ENCODE measurements around the gene AGBL1. TPM values are rescaled to one million over a fixed set of nuclear protein-coding genes. Genes with fewer than 3 reads are reported as not detected.
"Not testable (repeated sequence)": the region's sequence is repeated elsewhere in the genome, so short reads cannot be mapped to it uniquely, and the experiment has no call there.

AGBL1 gene
- total RNA-seq, 1 donor from 2014 or later = not detected

DNA sequence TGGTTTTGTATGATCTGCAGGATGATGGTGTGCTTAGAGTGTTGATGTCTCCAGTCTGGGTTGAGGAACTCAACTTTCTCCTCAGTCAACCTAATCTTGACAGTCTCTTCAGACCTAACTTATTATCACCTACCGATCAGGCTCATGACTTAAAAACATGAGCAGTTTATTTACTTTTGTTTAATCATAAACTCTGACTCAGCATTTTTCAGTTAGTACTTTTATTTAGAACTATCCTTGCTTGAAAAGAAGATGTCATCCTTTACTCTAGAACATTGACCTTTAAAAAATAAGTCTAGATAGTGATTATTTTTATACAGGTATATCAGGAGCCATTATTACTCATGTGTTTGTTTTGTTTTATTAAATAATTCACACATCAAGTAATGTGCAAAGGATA lies 414.8 kb downstream of the AGBL1 start:
- no peak for DNase-seq (ENCODE audit: low read depth, low spot score)

DNA sequence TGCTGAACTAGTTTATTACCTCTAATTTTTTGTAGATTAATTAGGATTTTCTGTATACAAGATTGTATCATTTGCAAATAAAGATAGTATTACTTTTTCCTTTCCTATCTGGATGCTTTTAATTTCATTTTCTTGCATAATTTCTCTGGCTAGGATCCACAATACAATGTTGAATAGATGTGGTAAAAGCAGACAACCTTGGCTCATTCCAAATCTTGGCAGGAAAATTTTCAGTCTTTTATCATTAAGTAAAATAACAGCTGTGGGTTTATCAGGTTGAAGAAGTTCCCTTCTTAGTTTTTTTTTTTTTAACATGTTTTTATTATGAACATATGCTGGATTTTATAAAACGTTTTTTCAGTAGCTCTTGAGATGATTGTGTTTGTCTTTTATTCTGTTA lies 422.6 kb downstream of the AGBL1 start:
- DNase-seq (ENCODE audit: low read depth, low spot score) = no peak

- DNase-seq (ENCODE audit: low read depth, low spot score) = no peak
Observed at GRCh38 chr15:86505951-86506350, 426.3 kb downstream of the AGBL1 start.

DNA sequence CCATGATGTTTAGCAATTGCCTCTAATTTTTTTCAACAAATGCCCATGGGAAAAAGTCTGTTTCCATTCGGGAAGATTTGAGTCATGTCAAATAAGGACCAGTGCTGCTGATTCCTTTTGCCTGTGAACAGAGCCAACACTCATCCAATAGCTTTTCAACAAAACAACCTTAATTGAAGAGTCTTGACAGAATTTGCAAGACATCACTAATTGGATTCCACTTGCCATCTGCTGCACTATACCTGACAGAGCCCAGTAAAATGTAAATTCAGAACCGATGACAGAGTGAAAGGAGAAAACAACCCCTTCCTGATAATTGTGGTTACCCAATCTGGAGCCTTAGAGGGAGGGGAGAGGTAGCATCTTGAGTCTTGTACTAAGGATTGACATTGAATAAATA lies 426.7 kb downstream of the AGBL1 start:
- DNase-seq (ENCODE audit: low read depth, low spot score) = no peak

DNA sequence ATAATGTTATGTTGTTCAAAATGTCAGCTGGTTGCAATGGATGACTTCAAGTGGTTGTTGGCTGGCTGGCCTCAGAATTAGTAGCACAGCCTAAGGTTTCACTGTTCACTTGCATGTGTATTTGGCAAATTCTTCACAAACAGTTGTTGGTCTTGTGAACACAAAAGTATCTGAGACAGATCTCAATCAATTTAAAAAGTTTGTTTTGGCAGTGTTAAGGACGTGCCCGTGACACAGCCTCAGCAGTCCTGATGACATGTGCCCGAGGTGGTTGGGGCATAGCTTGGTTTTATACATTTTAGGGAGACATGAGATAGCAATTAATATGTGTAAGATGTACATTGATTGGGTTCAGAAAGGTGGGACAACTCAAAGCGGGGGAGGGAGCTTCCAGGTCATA lies 436.0 kb downstream of the AGBL1 start:
- no peak for DNase-seq (ENCODE audit: low read depth, low spot score)

DNA sequence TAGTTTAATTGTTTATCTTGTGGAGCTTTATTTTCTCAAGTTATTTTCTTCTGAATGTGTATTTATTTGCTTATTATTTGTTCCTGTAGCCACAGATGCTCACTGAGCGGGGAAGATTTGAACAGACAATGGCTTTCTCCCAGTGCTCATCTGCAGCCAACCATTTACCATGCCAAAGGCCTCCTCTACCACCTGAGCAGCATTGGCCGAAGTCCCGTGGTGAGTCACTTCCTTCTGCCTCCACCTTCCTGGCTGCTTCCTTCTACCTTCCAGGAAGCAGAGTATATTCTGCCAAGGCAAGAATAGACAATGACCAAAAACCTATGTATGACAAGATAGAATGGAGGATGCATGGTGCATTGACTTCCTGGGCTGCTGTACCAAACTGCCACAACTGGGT lies 443.1 kb downstream of the AGBL1 start:
- no peak for DNase-seq (ENCODE audit: low read depth, low spot score)

DNA sequence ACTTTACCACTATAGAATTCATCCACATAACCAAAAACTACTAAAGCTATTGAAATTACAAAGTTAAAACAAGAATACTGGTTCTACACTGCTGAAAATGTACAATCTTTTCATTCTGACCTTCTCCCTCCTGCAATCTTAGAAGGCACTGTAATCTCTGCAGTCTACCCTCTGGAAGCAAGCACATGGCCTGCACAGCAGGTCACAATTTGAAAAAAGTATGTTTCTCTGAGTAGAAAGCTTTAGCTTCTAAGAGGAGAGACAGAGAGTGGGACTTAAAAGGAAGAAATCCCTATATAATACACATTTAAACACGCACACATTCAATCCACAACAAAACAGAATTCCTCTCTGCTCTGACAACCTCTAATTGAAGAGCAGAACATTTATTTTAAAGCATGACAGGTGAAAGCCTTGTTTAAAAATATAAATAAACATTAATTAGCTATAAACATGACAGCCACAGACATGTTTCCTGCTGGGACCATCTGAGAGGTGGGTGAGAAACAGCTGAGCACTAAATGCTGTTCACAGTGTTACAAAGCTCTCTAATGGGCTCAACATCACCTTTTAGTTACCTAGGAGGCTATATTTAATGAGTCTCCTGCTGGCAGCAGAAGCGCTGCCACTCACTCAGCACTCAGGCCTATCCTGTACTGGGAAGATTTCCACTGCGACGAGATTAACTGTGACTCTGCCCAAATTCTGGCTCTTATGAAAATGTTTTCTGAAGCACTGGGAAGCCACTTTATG lies 447.4 kb downstream of the AGBL1 start:
- no peak for DNase-seq (ENCODE audit: low read depth, low spot score)

- DNase-seq (ENCODE audit: low read depth, low spot score) = not testable (repeated sequence)
Observed at GRCh38 chr15:86528094-86528493, 448.4 kb downstream of the AGBL1 start.

DNA sequence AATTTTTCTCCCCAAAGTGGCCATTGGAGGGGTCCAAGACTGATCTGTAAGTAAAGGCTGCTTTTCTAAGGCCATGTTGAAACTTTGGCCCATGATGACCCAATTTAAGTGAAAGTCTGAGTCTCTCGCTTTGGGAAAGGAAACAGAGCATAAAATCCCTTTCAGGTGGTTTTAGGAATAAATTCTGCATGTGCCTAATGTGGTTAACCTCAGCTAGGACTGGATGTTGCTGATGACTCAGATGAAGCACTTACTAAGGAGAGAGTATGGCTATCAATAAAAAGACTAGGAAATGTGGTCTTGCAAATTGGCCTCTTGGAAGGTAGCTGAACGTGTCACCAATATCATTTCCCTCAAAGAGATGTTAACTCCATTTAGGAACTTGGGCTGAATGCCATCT lies 458.5 kb downstream of the AGBL1 start:
- no peak for DNase-seq (ENCODE audit: low read depth, low spot score)

DNA sequence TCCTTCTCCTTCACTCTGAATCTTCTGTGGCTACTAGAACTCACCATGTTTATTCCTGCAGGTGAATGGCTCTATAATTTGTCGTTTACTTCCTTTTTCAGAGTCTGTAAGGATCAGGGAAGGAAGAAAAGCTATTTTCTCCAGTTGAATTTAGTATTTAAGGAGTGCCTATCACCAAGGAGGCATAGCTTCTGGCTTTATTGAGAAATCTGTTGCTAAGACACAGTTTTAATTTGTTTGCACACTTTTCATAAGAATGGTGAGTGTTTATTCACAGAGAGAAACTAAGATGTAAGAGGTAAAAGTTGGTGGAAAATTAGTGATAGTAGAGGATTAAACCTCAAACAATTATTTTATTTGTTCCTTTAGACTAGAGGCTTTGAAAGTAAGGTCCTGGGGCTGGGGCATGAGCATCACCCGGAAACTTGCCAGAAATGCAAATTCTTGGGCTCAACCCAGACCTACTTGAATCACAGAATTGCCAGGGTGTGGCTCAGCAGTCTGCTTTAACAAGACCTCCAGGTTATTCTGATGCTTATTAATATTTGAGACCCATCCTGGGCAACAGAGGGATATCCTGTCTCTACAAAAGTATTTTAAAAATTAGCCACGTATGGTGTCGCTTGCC lies 461.3 kb downstream of the AGBL1 start:
- no peak for DNase-seq (ENCODE audit: low read depth, low spot score)

GRCh38 chr15:86541540-86541939 lies 461.9 kb downstream of the AGBL1 start:
- DNase-seq (ENCODE audit: low read depth, low spot score) = no peak

- DNase-seq (ENCODE audit: low read depth, low spot score) = no peak
Observed at GRCh38 chr15:86550075-86550474, 470.4 kb downstream of the AGBL1 start.

GRCh38 chr15:86553108-86553507 lies 473.4 kb downstream of the AGBL1 start:
- no peak for DNase-seq (ENCODE audit: low read depth, low spot score)

DNA sequence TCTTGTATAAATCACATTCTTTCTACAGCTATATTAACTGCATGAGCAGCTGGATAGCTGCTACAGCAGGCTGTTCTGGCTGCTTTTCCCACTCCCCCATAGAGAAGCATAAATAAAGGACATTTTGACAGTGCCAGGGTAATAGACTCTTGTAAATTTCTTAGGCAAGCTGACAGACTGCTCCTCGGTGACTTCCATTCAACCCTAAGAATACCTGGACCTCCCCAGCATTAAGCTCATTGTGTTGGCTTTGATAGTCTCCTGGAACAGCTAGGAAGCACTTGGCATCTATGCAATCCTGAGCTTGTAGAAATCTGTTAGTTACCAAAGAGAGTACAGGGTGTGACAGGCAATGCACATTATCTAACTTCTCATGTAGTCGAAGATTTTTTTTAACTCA lies 475.4 kb downstream of the AGBL1 start:
- no peak for DNase-seq (ENCODE audit: low read depth, low spot score)

DNA sequence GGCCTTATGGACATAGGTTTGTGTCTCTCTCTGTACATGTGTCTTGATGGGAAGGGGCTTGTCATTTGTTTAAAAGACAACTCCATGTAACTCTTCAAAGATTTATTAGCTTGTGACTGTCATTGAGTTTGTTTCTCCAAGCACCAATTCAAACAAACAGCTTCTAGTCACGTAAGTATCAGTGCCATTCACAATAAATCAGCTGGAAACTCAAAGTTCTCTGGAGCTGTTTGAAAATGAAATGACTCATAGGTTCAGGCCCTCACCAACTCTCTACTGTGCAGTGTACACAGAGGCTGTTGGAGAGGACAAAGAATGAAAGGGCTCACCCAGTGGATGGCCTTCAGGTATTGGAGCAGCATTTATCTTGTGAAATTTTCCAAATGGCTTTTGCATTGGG lies 476.3 kb downstream of the AGBL1 start:
- no peak for DNase-seq (ENCODE audit: low read depth, low spot score)

DNA sequence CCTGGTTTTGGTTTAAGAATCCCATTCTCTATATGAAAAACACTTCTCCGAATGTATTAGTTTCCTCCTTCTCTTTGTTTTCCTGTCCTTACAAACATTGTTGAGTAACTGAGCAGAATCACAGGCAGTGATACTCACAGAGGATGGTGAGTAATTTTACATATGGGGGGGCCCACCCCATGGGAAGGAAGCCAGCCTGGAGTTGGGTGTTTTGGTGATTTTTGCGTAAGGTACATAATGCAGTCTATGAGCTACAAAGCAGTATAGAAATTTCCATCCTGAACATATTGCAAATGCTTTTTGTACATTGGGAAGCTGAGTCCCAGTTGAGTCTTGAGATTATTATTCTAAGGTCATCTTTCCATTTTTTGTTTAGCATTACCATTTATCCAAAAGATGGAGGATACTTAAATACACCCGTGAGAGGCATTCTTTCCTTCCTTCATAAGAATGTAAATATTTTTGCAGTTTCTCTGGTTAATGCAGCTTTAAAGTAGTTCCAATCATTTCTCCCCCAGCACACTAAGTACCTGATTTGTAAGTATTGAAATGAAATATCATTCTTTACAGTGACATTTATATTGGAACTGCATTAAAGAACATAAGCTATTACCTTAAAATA lies 476.8 kb downstream of the AGBL1 start:
- no peak for DNase-seq (ENCODE audit: low read depth, low spot score)

GRCh38 chr15:86557018-86557550 lies 477.4 kb downstream of the AGBL1 start:
- DNase-seq (ENCODE audit: low read depth, low spot score) = no peak

DNA sequence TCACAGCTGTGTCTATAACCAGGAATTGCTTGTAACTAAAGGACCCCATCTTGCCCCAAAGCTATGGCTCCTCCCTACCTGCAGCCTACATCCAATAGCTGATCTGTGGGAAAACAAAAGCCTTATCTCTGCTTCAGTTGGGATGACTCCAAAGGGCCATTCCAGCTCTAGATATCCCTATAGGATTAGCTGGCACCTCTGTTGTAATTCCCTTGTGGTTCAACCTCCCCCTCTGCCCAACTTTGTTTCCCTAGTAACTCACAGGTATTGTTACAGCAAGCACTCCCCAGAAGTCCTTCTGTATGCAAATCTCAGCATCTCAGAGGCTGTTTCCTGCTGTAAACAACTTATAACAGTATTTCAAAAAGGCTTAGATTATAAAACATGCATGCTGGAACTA lies 478.6 kb downstream of the AGBL1 start:
- no peak for DNase-seq (ENCODE audit: low read depth, low spot score)

GRCh38 chr15:86558686-86559085 lies 479.0 kb downstream of the AGBL1 start:
- no peak for DNase-seq (ENCODE audit: low read depth, low spot score)

DNA sequence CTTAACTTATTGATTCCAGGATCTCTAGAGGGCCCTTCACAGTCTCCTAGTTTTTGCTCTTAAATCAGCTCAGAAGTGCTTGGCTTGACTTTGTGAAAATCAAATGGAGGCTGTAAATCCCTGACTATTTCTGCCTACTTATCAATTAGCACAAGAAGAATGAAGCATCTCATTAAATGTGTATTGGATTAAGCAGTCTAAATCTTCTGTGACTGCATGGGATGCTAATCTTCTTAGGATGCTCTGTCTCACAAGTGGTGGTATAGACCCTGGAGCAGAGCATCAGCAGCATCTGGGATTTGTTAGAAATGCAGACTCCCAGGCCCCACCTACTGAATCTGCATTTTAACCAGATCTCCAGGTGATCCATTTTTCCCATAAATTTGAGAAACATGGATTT lies 488.7 kb downstream of the AGBL1 start:
- no peak for DNase-seq (ENCODE audit: low read depth, low spot score)

- no peak for DNase-seq (ENCODE audit: low read depth, low spot score)
Observed at GRCh38 chr15:86570738-86571137, 491.1 kb downstream of the AGBL1 start.

DNA sequence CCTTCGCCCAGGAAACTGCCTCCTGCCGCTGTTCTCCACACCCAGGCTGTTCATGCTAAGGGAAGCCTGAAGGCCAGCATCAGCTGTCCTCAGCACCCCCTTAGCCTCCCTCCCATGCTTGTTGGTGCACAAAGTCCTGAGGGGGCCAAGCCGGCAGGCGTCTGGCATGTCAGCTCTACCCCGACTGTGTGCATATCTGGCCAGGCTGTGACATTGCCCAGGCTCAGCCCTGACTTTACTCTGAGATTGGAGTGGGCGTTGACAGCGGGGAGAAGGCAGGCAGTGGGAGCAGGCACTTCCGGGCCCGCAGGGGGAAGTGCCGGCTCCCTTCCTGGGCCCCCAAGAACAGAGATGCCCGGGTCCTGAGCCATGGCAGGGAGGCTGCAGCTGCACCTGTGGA lies 492.2 kb downstream of the AGBL1 start:
- no peak for DNase-seq (ENCODE audit: low read depth, low spot score)
